NK-92 (cell line): ENCODE results near the gene GSTM3.
"Not testable (repeated sequence)": the region's sequence is repeated elsewhere in the genome, so short reads cannot be mapped to it uniquely, and the experiment has no call there.

ENCODE experiments used
- DNase-seq: peaks from one replicate; lab custom pipeline; 2025; ENCODE audit not compliant: unreplicated experiment; lab: John Stamatoyannopoulos, UW

GSTM3 gene

DNA sequence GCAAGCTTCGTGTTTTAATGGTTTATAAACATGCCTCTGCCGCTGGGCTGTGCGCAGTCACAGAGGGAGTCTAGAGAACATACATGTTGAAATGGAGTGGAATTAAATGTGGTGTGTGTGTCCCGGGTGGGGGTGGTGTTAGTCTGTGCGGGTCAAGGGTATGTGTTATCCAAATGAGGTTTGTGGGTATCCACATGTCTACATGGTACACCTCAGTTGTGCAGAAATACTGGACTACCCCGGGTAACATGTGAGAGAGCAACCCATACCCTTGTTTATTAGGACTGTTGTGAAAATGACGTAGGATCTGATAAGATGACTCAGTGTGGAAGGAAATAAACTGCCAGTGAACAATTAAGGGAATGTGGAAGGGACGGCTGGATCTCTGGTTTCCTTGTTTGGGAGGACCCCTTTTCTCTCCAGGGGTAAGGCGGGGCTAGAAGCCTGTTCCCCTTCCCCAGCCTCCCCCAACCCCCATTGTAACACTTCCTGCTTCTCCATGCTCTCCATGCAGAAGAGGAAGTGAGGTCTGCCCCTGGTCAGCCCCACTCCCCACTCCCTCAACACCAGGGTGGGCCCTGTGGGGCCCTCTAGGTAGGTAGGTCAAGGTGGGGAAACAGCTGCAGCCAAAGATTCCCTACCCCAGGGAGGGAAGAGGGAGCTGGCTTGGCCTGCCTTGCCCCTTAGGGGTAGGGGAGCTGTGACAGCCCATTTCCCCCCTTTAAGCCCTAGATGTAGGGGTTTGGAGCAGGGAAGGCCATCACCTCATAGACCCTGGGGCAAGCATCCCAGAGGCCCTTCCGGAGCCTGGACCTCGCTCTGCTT, 22.2 kb upstream of the GSTM3 start:
- no peak for DNase-seq

DNA sequence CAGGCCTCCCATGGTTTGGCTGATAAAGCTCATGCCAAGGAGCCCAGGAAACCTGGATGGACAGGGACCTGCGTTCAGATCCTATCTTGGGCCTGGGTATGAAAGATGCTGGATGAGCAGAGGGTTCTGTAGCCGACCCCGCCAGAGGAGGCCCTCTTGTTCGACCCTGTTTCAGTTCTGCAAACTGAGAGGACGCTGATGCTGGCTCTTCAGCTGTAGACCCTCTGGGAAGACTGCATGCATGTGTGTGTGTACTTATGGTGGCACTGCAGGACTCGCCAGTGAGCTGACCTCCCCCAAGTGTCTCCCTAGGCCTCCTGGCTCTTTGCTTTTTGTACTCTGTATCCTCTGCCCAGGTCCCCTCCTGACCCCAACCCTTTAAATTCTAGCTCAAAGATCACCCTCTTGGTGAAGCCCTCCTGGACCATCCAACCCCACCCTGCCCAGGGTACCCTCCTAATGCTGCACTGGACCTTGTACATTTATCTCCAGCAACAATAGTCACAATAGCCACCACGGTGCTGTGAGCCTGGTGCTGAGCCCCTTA, 21.3 kb upstream of the GSTM3 start:
- DNase-seq: no peak

DNA sequence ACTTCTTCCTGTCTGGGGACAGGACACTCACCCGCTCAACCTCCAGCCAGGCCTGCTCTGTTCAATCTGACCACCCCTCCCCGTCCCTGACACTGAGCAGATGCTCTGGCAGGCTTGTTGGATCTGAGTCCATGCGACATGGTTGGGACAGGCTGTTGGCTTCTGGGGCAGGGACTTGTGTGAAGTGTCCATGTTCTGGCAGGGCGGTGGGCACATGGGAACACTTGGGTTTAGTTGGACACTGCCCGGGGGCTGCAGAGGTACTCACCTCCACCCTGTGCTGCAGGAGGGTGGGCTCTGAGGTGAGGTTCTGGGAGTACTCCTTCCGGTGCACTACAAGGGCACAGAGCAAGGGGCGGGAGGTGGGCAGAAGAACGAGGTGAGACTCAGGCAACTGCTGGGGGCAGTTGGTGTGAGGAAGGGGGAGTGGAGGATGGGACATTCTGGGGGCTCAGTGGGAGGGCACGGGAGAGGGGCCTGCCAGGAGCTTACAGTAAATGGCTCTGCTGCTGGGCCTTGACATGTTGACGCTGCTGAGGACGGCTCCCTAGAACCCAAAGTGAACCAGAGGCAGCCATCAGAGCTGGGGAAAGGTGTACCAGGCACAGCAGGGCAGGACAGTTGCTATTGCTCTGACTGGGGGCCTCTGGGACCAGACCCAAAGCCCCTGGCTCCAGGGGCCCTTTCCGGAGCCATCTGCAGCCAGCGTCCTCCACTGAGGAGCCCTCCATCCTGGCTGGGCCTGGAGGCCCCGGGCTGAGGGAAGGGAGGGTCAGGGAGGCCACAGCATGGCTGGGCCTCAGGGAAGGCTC, 20.6 kb upstream of the GSTM3 start:
- DNase-seq: no peak

DNA sequence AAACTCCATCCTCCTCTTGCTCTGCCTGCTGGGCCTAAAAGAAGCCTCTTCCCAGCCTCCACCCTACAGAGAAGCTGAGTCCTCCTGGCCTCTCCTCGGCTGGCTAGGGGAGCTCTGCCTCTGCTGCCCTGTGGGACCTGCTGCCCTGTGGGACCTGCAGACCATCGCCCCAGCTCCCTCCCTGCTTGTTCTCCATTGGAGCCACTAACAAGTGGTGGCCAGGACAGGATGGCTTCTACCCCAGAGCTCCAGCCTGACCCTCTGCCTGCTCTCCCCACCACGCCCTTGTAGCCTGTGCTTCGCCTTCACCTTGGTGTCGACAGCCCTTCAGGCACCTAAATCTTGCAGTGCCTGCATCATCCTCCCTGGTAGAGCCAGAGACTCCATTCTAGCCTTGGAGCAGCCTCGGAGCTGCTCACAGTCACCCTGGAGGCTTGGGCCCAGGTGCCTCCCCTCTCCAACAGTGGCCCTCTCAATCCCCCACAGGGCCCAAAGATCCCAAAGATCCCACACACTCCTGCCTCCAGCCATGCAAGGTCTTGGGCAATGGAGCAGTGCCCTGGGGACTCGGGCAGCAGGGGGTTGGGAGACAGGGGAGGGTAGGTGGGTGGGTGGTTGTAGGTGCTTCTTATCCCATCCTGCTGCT, 19.9 kb upstream of the GSTM3 start:
- no peak for DNase-seq

DNA sequence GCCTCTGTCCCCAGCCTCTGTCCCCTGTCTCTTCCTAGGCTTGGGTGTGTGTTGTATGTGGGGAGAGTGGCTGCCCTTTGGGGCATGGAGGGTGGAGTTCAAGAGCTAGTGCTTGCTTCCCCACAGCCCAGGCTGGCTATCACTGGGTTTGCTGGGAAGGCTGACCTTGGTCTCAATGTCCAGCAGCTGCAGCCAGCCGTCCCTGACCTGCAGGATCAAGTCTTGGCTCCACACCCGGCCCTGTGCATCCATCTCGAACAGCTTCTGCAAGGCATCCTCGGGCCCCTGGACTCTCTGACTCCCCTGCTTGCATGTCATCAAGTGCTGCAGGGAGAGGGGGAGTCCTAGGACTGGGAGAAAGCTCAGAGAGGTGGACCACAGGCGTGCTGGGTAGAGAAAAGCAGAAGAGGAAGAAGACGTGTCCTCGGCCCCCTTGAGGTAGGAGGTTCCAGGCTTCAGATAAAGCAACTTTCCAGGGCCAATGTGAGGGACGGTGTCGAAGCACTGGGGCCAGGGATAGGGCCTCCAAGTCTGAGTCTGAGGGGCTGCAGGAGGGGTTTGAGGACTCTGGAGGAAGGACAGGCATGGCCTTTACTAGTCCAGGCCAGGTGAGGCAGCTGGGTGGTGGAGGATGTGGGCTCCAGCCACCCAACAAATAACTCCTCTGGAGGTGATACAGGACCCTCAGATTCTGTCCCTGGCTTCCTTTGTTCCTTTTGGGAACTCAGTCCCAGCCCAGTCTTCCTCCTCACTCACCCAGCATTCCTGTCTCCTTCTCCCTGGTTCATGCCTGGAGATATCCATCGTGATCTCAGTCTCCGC, 18.9 kb upstream of the GSTM3 start:
- no peak for DNase-seq

DNA sequence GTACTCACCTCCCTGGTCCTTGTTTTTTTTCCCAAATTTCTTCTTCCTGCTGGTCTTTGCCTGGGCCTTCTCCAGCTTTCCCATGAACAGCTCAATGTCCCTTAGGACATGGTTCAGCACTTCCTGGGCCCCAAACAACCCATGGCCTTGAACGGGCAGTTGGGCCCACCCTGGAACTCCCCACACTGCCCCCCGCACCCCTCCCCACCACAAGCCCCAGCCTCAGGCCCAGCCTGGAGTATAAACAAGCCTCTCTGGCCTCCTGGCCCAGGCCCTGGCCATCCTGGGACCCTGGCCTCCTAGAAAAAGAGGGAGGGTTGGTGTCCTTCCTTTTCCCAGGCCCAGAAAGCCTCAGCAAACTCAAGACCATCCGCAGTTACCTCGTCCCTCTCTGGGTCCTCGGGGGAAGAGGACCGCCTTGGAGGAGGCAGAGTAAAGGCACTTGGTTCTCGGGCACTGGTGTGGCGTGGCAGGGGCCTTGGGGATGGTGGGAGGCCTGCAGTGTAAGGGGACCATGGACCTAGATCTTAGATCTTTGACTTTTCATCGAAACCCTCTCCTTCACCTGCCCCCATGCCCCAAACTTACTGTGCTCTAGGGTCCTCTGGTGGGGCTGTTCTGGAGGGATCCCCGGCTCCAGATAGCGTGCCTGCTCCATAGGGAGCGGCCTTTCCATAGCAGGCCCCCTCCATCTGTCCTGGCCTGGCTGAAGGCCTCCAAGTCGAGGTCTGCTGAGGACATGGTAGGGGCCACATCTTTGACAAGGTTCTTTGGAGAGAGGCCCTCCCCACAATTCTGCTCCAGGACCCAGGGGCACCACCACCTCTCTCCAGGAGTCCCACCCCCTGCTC, 17.3 kb upstream of the GSTM3 start:
- DNase-seq: no peak

DNA sequence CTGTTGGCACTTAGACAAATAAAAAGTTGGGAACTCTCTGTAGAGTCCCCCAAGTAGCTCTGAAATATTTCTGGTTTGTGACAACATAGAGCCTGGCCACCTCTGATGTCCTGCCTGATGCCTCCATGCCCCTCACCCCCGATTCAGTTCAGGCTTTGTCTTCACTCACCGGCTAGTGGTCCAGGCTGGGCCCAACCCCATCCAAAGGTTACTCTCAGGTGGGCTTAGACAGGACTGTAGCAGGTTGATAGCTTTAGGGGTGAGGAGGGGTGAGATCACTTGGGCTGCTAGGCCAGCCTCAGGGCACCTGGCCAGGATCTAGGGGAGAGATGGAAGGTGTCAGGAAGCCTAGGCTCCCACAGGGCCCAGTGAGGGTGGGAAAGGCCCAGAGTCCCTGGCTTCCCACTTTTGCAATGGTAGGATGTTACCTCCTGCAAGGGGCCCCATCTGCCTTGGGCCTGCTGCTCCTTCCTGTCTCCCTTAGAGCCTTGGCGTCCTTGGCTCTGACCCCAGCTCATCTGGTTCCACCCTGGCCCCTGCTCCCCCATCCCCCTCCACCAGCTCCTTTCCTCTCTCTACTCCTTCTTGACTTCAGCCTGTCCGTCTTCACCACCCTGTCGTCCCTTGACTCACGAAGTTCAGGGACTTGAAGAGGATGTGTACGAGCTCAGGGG, 16.1 kb upstream of the GSTM3 start:
- DNase-seq: no peak

DNA sequence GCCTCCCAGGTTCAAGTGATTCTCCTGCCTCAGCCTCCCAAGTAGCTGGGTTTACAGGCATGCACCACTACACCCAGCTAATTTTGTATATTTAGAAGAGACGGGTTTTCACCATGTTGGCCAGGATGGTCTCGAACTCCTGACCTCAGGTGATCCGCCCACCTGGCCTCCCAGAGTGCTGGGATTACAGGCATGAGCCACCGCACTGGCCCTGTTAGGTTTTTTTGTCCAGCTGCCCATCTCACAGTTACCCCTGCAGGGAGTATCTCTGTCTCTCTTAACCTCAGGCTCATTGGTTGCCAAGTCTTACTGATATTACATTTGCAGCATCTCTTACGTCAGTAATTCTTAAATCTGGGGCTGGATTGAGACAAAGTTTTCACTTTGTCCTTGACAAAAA, 15.5 kb upstream of the GSTM3 start:
- DNase-seq: not testable (repeated sequence)

DNA sequence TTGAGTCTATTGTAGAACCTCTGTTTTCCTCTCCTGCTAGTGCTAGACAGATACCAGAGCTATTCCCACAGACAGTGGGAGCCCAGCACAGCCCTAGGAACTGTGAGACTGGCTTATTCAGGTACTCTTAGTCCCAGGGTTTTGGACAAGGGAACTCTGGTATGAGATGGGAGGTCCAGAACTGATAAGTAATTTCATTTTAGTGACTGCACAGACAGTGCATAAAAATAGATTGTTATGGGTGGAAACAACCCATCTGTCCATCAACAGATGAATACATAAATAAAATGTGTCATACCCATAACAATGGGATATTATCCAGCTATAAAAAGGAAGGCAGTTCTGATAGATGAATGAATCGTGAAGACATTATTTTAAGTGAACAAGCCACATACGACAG, 13.9 kb upstream of the GSTM3 start:
- DNase-seq: no peak

DNA sequence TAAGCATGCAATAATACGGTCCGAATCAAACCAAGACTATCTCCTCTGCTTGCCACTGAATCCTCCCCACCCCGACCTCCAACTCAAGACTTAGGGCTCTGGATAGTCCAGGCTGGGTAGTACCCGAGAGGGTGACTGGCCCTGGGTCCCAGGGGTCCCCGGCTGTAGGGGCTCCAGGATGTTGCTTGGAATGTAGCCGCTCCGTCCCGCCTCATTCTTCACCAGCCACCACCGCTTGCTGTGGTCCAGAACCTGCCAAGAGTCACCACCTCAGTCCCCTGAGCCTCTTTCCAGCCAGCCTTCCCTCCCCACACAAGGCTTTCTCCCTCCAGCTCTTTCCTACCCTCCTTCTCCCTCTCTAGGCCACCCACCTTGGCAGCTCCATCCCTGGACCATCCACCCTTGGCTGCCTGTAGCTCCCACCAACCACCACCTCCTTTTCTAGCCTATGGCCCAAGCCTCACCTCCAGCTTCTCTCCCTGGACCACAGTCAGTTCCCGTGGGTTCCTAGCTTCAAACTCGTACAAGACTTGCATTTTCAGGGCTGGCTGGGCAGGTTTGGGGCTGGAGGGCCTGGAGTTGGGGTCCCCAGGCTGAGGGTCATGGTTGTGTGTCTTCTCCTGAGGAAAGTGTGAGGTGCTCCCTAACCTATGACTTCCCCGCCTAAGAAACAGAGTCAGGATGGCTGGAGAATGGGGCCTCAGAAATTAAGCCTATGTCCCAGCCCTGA, 10.9 kb upstream of the GSTM3 start:
- DNase-seq: no peak

DNA sequence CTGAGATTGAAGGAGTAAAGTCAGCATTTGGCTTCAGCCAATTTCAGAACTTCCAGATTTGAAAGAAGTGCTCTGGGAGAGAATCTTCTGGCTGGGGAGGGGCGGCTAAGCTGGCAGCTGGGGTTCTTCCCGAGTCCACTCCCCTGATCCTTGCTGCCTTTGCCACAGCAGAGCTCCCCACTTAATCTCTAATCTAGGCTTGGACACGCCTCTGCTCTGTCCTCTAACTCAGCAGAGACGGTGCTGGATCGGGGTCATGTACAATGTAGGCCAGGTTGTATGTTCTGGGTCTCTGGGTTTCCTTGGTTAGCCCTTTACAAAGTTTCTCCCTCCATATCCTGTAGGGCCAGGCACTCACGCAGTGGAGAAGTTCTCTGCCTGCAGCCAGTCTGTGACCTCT, 10.1 kb upstream of the GSTM3 start:
- no peak for DNase-seq

DNA sequence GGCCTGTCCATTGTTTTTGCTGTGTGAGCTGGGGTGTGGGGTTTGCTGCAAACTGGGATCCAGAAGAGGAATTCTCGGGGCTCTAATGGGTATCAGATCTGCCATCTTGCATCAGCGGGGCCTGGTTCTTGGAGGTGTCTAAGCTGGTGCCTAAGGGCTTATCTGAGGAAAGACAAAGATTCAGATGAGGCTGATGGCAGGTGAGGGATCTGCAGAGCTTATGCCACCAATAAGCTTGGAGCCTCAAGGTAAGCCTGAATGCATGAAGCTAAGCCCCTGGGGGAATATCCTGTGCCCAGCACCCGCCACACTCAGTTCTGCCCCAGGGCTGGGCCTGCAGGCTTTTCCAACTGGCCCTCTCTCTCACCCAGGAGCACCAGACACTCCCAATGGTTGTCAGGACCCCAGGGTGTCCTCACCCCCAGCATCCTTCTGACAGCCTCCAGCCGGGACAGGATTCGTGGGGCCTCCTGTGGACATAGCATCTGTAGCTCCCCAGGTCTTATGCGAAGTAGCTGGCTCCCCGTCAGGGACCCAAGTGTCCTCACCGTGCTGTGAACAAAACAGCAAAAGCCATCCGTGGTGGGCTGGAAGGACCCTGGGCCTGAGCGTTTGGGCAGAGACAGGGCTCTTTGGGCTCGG, 9.5 kb upstream of the GSTM3 start:
- no peak for DNase-seq

DNA sequence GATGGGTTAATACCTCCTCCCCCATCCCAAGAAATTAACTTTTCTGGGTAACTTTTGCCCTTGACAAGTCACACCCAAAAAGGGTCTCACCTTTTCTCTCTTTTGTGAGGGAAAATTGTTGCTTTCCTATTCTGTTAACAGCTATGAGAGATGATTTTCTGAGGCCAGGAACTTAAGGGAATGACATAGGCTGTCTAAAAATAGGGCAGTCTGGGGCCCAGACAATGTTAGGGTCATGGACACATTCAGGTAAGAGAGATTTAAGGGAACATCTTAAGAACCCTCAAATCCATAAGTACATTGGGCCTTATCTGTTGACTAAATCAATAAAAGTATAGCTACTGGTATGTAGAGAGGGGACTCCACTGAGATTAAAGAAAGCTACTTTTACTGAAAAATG, 8.4 kb upstream of the GSTM3 start:
- DNase-seq: no peak

DNA sequence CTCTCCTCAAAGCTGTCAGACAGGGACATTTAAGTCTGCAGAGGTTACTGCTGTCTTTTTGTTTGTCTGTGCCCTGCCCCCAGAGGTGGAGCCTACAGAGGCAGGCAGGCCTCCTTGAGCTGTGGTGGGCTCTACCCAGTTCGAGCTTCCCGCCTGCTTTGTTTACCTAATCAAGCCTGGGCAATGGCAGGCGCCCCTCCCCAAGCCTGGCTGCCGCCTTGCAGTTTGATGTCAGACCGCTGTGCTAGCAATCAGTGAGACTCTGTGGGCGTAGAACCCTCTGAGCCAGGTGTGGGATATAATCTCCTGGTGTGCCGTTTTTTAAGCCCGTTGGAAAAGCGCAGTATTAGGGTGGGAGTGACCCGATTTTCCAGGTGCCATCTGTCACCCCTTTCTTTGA, 7.5 kb upstream of the GSTM3 start:
- DNase-seq: not testable (repeated sequence)

DNA sequence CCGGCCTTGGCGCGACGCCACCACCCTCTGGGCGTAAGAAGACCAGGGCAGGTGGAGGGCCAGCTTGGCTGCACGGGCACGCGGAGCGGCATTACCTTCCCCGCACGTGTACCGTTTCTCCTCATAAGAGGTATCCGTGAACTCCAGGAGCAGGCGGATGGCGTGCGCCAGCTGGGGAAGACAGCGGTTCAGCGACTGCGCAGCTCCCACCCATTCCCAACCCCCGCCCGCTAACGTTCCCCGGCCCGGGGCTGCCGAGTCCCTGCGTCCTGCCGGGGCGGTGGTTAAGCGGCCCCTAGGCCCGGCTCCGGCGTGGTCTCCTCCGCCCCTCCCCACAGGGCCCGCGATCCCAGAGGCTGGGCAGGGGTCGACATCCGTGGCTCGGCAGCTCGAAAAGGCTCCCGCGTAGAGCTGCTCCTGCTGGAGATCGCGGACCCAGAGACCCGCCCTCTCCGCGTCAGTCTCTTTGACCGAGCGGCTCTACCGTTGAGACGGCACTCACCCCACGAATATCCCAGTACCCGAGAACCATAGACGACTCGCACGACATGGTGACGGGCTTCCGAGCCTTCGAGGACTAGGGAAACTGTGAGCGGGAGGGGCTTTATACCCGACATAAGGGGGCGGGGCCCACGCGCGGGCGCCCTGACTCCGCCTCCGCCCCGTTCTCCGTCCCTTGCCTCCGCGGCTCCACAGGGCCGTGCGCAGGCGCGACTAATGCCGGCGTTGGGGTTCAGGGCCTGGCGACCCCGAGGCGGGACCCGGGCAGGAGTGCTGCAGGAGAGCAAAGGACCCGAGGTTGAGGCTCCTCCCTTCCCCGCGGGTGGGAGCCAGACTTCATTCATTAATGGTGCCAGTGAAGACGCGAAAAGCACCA, 862 bp downstream of the GSTM3 start:
- no peak for DNase-seq

DNA sequence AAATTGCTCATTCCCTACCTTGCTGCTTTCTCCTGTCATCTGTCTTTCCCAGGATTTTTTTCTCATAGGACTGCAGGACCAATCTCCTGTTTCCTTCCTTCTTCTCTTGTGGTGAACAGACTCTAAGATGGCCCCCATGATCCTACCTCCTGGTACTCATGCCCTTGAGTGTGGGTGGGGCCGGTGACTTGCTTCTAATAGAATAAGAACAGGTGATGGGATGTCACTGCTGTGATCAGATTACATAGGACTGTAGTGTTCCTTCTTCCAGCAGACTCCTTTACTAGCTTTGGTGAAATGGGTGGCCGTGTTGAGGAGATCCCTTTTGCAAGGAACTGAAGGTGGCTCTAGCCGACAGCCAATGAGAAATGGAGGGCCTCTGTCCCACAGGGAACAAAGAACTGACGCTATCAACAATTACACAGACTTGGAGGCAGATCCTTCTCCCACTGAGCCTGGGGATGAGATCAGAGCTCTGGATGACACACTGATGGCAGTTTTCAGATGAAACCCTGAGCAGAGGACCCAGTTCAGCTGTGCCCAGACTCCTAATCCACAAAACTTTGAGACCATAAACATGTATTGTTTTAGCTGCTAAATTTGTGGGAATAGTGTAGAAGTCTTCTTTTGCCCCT, 7.5 kb downstream of the GSTM3 start:
- no peak for DNase-seq

DNA sequence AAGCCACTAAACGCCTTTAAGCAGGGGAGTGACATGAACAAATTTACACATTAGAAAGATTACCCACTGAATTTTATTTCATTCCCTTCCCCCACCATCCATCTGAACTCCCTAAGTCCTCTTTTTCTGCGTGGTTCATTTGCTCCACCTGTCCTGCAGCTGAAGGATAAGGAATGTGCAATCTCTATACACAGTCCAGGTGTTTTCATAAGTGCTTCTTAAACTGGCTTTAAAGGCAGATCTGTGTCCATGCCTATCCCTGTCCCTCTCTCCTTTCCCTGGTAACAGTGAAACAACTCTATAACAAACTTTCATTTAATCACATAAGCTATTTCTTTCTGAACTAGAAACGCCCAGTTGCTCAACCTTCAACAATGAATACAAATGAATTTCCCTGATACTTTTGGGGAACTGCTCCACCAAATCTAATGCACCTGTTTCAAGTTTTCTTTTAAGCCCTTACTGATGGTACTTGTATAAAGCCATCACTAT, 8.4 kb downstream of the GSTM3 start:
- no peak for DNase-seq
